ENCODE data around the gene DLK1. TPM values are rescaled to one million over a fixed set of nuclear protein-coding genes. Genes with fewer than 3 reads are reported as not detected.

Gene DLK1
- total RNA-seq: not detected in 2 replicates

DNA sequence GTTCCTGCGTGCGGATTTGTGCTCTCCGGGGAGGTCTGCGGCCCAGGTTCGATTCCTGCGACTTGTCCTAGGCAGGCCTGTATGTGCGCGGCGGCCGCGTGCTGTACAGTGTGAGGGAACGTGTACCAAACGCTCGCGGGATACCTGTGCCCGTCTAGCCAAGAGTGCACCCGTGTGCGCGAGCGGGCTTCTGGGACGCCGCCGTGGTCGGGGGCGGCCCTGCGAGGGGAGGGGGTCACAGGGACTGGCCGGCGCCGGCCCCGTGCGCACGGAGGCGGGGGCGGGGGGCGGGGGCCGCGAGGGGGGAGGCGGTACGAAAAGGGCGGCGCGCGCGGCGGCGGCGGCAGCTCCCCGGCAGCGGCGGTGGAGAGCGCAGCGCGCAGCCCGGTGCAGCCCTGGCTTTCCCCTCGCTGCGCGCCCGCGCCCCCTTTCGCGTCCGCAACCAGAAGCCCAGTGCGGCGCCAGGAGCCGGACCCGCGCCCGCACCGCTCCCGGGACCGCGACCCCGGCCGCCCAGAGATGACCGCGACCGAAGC lies at the start of gene DLK1:
Gene DLK1 (plus strand): TSS at position 343 of the 536 bp plus-strand sequence. CDS start 177 bp downstream, at position 520.
- Mint-ChIP-seq H3K36me3 (ENCODE audit: low read depth) (no peaks in the 10 kb centered on the region), H3K27ac (no peak within 1 kb of the TSS), H3K9me3 (no peaks in the 10 kb centered on the region), H3K4me3 (ENCODE audit: low read depth) (no peak within 1 kb of the TSS), H3K4me1 (ENCODE audit: low read depth) (no peaks in the 10 kb centered on the region), H3K27me3 (ENCODE audit: low read depth) (peaks cover 29% of the 10 kb centered on the region)
- DNase-seq (ENCODE audit: low spot score): no peak
- intact Hi-C loops (cut with micrococcal nuclease): no loop called here

DNA sequence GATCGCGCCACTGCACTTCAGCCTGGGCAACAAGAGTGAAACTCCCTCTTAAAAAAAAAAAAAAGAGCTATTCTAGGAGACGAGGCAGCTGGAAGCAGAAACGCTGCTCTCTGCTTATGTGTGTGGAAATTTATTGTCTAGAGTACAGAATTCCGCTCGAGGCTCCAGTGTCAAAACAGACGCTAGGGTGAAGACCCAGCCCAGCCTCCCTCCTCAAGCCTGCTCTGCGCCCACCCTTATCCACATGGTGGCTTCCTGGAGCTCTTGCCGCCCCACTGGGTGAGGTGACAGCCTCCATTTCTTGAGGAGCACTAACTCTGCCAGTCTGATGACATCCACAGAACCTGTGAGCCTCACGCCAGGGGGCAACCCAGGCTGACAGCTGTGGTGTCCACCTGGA lies 49.5 kb upstream of the DLK1 start:
- Mint-ChIP-seq H3K36me3 (ENCODE audit: low read depth) (no peaks in the 10 kb centered on the region), H3K9me3 (no peaks in the 10 kb centered on the region), H3K4me3 (ENCODE audit: low read depth) (no peak overlapping the region), H3K27me3 (ENCODE audit: low read depth) (peaks cover 23% of the 10 kb centered on the region), H3K4me1 (ENCODE audit: low read depth) (no peaks in the 10 kb centered on the region), H3K27ac (no peak overlapping the region)
- intact Hi-C loops (cut with micrococcal nuclease): no loop called here
- DNase-seq (ENCODE audit: low spot score): no peak

DNA sequence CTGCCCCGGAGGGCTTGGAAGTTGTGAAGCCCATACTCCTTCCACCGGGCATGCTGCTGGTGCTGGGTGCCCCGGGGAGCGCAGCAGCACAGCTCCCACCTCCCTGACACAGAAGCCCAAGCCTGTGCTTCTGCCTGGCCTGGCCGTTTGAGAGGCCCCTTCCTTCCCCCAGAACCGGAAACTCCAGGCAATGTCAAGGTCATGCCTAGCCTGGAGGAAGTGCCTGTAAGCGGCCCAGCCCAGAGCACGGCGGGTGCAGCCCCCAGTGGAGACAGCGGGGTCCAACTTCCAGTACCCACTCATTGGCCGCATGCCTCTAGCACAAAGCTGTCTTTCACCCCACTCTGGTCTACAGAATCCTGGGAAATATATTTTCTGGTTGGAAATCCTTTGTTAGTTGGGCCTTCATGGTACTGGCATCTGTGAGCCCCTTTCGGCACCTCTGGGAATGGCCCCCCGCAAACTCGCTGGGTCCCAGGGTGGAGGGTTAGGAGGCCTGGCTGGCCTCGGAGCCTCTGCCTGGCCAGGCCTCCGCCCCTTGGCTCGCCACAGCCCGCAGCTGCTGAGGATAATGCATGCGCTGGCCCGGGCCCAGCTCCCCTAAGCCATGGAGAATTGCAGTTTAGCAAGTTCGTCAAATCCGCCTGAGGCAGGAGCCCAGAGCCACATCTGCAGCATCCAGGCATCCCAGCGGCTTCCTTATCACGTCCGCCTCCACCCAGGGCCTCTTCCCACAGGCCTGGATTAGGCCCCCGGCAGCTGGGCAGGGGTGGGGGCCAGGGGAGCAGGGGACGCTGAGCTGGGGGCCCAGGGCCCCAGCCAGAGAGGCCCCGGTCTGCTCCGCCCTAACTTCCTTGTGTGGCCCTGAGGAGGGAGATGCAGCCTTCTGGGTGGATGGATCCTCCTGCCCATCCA lies 48.9 kb upstream of the DLK1 start:
- H3K9me3 Mint-ChIP-seq: no peaks in the 10 kb centered on the region
- no peaks in the 10 kb centered on the region for H3K36me3 Mint-ChIP-seq (ENCODE audit: low read depth)
- peaks cover 18% of the 10 kb centered on the region for H3K27me3 Mint-ChIP-seq (ENCODE audit: low read depth)
- H3K27ac Mint-ChIP-seq: no peak overlapping the region
- no peak overlapping the region for H3K4me3 Mint-ChIP-seq (ENCODE audit: low read depth)
- H3K4me1 Mint-ChIP-seq (ENCODE audit: low read depth): no peaks in the 10 kb centered on the region
- no peak for DNase-seq (ENCODE audit: low spot score)
- intact Hi-C loops (cut with micrococcal nuclease): no loop called here

DNA sequence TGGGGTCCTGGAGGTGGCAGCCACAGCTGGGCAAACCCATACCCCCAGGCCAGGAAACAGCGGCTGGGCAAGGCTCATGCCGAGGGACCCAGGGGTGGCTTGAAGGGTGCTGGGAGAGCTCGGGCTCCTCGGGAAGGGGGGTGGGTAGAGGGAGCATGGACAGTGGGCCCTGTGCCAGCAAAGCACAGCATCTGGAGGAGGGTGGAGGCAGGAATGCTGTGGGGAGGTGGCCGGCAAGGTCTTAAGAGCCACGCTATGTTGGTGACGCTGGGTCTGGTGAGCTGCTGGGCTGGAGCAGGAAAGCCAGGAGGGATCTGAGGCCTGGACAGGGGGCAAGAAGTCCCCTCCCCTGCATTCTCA lies 48.2 kb upstream of the DLK1 start:
- no peak for DNase-seq (ENCODE audit: low spot score)
- Mint-ChIP-seq H3K27me3 (ENCODE audit: low read depth) (peaks cover 13% of the 10 kb centered on the region), H3K27ac (no peak overlapping the region), H3K4me3 (ENCODE audit: low read depth) (no peak overlapping the region), H3K9me3 (no peaks in the 10 kb centered on the region), H3K36me3 (ENCODE audit: low read depth) (no peaks in the 10 kb centered on the region), H3K4me1 (ENCODE audit: low read depth) (no peaks in the 10 kb centered on the region)
- intact Hi-C loops (cut with micrococcal nuclease): no loop called here

DNA sequence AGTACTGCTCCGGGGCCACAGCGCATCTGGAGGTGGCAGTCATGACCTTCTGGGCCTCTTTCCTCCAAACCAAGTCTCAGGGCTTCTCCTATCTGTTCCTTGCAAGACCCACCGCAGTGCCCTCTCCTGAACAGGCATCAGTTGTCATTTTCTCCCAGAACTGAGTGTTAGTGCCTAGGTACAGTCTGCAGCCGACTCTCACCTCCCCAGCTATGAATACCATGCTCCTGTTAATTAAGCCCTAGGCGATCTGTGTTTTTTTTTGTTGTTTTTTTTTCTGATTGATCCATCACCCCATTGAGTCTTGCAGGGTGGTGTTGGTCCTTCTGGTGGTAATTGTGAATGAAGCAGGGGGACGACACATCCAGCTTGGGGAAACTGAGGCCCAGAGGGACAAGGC lies 47.5 kb upstream of the DLK1 start:
- Mint-ChIP-seq H3K27ac (no peak overlapping the region), H3K4me3 (ENCODE audit: low read depth) (no peak overlapping the region), H3K36me3 (ENCODE audit: low read depth) (no peaks in the 10 kb centered on the region), H3K4me1 (ENCODE audit: low read depth) (no peaks in the 10 kb centered on the region), H3K9me3 (no peaks in the 10 kb centered on the region), H3K27me3 (ENCODE audit: low read depth) (peaks cover 7% of the 10 kb centered on the region)
- no peak for DNase-seq (ENCODE audit: low spot score)
- intact Hi-C loops (cut with micrococcal nuclease): no loop called here

DNA sequence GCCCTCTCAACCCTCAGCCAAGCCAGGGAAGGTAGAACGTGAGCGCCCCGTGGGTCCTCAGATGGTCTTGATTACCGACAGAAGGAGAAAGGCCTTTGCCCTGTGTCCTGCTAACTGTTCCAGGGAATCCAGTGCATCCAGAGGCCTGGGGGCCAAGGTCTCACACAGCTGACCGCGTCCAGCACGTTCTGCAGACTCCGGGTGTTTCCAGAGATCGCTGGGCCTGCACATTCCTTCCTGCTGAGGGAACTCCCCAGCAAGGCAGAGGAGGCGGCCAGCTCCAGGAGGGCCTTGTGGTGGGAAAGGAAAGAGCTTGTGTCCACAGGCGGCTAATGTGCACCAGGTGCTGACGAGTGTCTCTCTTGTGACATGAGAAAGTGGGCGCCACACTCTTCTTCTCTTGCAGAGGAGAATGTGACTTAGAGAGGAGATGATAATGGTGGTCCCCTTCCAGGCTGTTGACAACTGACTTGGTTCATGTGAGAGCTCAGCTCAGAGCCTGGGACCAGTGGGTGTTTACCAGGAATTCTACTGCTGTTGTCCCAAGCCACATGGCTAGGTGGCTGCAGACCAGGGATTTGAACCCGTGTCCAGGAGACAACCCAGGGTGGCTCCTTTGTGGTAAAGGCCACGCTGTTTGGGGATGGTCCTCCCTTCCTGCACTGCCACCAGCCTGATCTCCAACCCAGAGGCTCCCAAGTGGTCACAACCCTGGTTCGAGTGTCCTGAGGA lies 46.8 kb upstream of the DLK1 start:
- no peak overlapping the region for H3K27ac Mint-ChIP-seq

DNA sequence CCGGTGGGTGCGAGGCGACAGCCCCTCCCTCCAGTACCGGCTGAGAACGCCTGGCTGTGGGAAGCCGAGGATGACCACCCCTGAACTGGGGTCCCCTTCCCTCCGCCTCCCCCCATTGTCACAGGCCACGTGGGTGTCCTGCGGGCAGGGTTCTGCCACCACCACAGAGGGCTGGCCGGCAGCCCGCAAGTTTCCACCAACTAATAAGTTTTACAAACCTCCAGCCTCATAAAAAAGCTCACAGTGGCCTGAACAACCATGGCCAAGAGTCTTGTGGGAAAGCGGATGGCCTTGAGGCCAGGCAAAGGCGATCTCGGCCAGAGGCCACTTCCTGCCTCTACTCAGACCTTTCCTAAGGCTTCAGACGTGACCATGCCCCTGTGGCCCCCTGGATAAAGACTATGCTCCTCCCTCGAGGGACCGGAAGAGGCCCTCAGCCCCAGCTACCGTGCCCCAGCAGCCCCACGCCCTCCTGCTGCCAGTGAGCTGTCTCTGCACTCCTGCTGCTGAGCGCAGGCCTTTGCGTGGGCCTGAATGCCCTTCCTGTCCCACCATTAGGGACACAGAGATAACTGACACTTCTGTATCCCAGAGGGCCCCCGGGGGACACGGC lies 46.1 kb upstream of the DLK1 start:
- H3K36me3 Mint-ChIP-seq (ENCODE audit: low read depth): no peaks in the 10 kb centered on the region
- H3K27ac Mint-ChIP-seq: no peak overlapping the region
- intact Hi-C loops (cut with micrococcal nuclease): no loop called here
- no peak overlapping the region for H3K4me3 Mint-ChIP-seq (ENCODE audit: low read depth)
- H3K27me3 Mint-ChIP-seq (ENCODE audit: low read depth): no peaks in the 10 kb centered on the region
- H3K9me3 Mint-ChIP-seq: no peaks in the 10 kb centered on the region
- no peak for DNase-seq (ENCODE audit: low spot score)
- H3K4me1 Mint-ChIP-seq (ENCODE audit: low read depth): no peaks in the 10 kb centered on the region

More for the DNA sequence above, 46.8 kb upstream of the DLK1 start:
- no peaks in the 10 kb centered on the region for H3K36me3 Mint-ChIP-seq (ENCODE audit: low read depth)
- H3K4me3 Mint-ChIP-seq (ENCODE audit: low read depth): no peak overlapping the region
- no peaks in the 10 kb centered on the region for H3K27me3 Mint-ChIP-seq (ENCODE audit: low read depth)
- no peaks in the 10 kb centered on the region for H3K4me1 Mint-ChIP-seq (ENCODE audit: low read depth)
- intact Hi-C loops (cut with micrococcal nuclease): no loop called here
- no peaks in the 10 kb centered on the region for H3K9me3 Mint-ChIP-seq
- no peak for DNase-seq (ENCODE audit: low spot score)

DNA sequence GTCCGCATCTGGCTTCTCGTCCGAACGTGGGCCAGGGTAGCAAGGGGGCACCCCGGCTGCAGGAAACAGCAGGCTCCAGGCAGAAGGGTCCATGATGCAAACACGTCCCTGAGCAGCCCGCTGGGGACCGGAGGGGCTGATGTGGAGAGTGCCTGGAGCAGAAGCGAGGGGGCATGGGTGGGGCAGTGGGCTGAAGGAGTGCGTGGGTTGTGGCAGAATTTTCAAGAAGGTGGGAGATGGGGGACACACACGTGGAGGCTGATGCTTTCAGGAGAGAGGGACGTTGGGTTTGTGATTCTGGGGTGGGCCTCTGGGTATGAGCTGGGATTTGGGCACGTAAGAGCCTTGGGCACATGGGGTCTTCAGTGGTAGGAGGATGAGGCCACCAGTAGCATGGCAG lies 45.6 kb upstream of the DLK1 start:
- no peak overlapping the region for H3K27ac Mint-ChIP-seq
- no peak for DNase-seq (ENCODE audit: low spot score)
- intact Hi-C loops (cut with micrococcal nuclease): no loop called here
- no peaks in the 10 kb centered on the region for H3K27me3 Mint-ChIP-seq (ENCODE audit: low read depth)
- no peaks in the 10 kb centered on the region for H3K36me3 Mint-ChIP-seq (ENCODE audit: low read depth)
- H3K9me3 Mint-ChIP-seq: no peaks in the 10 kb centered on the region
- H3K4me1 Mint-ChIP-seq (ENCODE audit: low read depth): no peaks in the 10 kb centered on the region
- no peak overlapping the region for H3K4me3 Mint-ChIP-seq (ENCODE audit: low read depth)

DNA sequence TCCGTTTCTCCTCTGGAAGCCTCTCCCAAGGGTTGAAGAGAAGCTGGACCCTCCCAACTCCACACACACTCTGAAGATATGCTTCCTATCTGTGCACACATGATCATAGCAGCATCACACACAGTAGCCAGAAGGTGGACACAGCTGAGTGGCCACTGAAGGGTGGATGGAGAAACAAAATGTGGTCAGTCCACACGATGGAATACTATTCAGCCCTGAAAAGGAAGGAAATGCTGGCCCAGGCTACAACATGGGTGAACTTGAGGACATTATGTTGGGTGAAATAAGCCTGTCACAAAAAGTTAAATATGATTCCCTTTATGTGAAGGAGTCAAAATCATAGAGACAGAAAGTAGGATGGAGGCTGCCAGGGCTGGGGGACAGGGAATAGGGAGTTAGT lies 43.9 kb upstream of the DLK1 start:
- Mint-ChIP-seq H3K9me3 (no peaks in the 10 kb centered on the region), H3K4me3 (ENCODE audit: low read depth) (no peak overlapping the region), H3K27me3 (ENCODE audit: low read depth) (no peaks in the 10 kb centered on the region), H3K27ac (no peak overlapping the region), H3K36me3 (ENCODE audit: low read depth) (no peaks in the 10 kb centered on the region), H3K4me1 (ENCODE audit: low read depth) (no peaks in the 10 kb centered on the region)
- no peak for DNase-seq (ENCODE audit: low spot score)
- intact Hi-C loops (cut with micrococcal nuclease): no loop called here

DNA sequence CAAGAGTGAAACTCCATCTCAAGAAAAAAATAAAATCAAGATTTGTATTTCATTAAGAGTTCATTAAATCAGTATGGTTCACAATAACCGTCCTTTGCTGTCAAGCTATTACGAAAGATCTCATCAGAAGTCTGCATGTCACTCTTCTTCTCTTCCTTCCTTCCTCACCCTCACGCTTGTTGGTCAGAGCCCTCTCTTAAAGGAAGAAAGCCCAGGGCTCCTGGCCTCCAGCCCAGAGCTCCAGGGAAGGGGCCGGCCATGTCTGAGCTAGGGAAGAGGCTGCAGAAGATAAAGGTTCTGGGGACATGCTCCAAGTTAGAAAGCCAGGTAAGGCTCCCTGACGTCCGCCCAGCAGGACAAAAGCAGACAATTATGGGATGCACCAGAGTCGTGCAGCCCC lies 43.1 kb upstream of the DLK1 start:
- no peaks in the 10 kb centered on the region for H3K27me3 Mint-ChIP-seq (ENCODE audit: low read depth)
- no peaks in the 10 kb centered on the region for H3K9me3 Mint-ChIP-seq
- intact Hi-C loops (cut with micrococcal nuclease): no loop called here
- no peak for DNase-seq (ENCODE audit: low spot score)
- H3K4me1 Mint-ChIP-seq (ENCODE audit: low read depth): no peaks in the 10 kb centered on the region
- no peaks in the 10 kb centered on the region for H3K36me3 Mint-ChIP-seq (ENCODE audit: low read depth)
- no peak overlapping the region for H3K4me3 Mint-ChIP-seq (ENCODE audit: low read depth)
- H3K27ac Mint-ChIP-seq: no peak overlapping the region

DNA sequence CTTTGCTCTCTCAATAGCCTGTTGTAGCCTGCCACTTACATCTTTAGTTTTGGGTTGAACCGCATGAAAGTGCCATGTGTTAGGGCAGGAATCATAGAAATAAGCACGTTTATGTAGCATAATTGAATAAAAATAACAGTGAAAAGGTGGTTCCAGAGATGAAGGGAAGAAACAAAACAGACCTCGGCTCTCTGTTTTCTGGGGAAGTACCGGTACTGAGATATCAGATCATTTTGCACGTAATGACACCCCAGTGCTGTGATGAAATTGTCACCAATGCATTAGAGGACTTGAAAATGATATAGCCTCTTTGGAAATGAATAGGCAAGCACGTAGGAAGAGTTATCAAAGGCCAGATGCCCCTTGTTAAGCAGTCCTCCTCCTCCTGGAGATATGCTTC lies 42.5 kb upstream of the DLK1 start:
- no peaks in the 10 kb centered on the region for H3K9me3 Mint-ChIP-seq
- DNase-seq (ENCODE audit: low spot score): no peak
- H3K27me3 Mint-ChIP-seq (ENCODE audit: low read depth): no peaks in the 10 kb centered on the region
- no peaks in the 10 kb centered on the region for H3K36me3 Mint-ChIP-seq (ENCODE audit: low read depth)
- no peaks in the 10 kb centered on the region for H3K4me1 Mint-ChIP-seq (ENCODE audit: low read depth)
- no peak overlapping the region for H3K4me3 Mint-ChIP-seq (ENCODE audit: low read depth)
- intact Hi-C loops (cut with micrococcal nuclease): no loop called here
- no peak overlapping the region for H3K27ac Mint-ChIP-seq

DNA sequence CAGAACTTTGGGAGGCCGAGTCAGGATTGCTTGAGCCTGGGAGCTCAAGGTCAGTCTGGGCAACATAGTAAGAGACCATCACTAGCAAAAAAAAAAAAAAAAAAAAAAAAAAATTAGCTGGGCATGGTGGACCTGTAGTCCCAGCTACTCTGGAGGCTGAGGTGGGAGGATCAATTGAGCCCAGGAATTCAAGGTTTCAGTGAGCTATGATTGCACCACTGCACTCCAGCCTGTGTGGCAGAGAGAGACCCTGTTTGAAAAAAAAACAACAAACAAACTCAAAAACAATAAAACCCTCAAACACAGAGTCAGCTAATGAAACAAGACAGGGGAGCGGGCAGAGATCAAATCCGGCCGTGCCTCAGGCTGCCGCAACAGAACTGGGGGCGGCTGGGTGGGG lies 41.7 kb upstream of the DLK1 start:
- intact Hi-C loops (cut with micrococcal nuclease): no loop called here
- no peaks in the 10 kb centered on the region for H3K36me3 Mint-ChIP-seq (ENCODE audit: low read depth)
- DNase-seq (ENCODE audit: low spot score): no peak
- no peaks in the 10 kb centered on the region for H3K27me3 Mint-ChIP-seq (ENCODE audit: low read depth)
- no peak overlapping the region for H3K4me3 Mint-ChIP-seq (ENCODE audit: low read depth)
- no peaks in the 10 kb centered on the region for H3K9me3 Mint-ChIP-seq
- H3K27ac Mint-ChIP-seq: no peak overlapping the region
- H3K4me1 Mint-ChIP-seq (ENCODE audit: low read depth): no peaks in the 10 kb centered on the region

DNA sequence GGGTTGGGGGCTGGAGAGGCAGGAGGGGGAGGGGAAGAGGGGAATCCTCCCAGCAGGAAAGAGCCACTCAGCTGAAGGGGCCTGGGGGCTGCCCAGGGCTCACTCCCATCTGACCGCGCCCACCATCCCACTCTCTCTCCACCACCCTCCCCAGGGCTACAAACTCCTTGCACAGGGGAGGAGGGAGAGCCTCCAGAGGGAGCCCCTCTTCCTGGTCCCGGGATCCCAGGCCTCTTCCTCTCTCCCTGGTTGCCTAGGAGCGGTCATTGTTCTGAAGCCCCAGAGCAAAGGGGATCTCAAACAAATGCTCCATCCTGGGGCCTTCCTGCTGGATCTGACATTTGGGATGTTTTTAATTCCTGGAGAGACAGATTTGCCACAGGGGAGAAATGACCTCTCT lies 39.8 kb upstream of the DLK1 start:
- no peaks in the 10 kb centered on the region for H3K9me3 Mint-ChIP-seq
- intact Hi-C loops (cut with micrococcal nuclease): no loop called here
- H3K27me3 Mint-ChIP-seq (ENCODE audit: low read depth): no peaks in the 10 kb centered on the region
- H3K36me3 Mint-ChIP-seq (ENCODE audit: low read depth): no peaks in the 10 kb centered on the region
- DNase-seq (ENCODE audit: low spot score): no peak
- no peak overlapping the region for H3K27ac Mint-ChIP-seq
- H3K4me1 Mint-ChIP-seq (ENCODE audit: low read depth): no peaks in the 10 kb centered on the region
- H3K4me3 Mint-ChIP-seq (ENCODE audit: low read depth): no peak overlapping the region

Measured in activated T-helper 2 cell treated with anti-CD3 and anti-CD28 coated beads, Interferon-gamma antibody, Interleukin-2, Interleukin-4, amounts not matched to agents 10 μg/mL and 5 μg/mL and 100 μg/mL, durations not matched to agents 14 hours and 24 hours and 36 hours (primary cell).